Rectal smooth muscle tissue (tissue), 1 donor: ENCODE data around the gene CABP5.

Experiments used
- H3K27ac ChIP-seq: one replicate; pipeline ENCODE4 v1.7.0; 2013; ENCODE audit warnings: low read depth, low read length, inconsistent platforms
- H3K27me3 ChIP-seq: one replicate; pipeline ENCODE4 v1.7.0; 2013; ENCODE audit warnings: low read length; ENCODE audit not compliant: control insufficient read depth, insufficient read depth
- H3K36me3 ChIP-seq: one replicate; pipeline ENCODE4 v1.7.0; 2013; ENCODE audit warnings: low read length; ENCODE audit not compliant: control insufficient read depth, insufficient read depth
- H3K4me1 ChIP-seq: one replicate; pipeline ENCODE4 v1.7.0; 2013; ENCODE audit warnings: low read length; ENCODE audit not compliant: control insufficient read depth, insufficient read depth
- H3K4me3 ChIP-seq: one replicate; pipeline ENCODE4 v1.7.0; 2013; ENCODE audit warnings: low read length
- H3K9ac ChIP-seq: one replicate; pipeline ENCODE4 v1.7.0; 2013; ENCODE audit warnings: low read length

CABP5 gene

DNA sequence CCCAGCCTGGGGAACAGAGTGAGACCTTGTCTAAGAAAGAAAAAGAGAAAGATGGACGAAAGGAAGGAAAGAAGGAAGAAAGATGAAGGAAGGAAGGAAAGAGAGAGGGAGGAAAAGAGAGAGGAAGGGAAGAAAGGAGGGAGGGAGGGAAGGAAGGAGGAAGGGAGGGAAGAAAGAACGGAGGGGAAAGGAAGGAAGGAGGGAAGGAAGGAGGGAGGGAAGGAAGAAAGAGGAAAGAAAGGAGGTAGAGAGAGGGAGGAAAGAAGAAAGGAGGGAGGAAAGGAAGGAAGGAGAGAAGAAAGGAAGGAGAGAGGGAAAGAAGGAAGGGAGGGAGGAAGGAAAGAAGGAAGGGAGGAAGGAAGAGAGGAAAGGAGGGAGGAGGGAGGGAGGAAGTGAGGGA lies 20.9 kb downstream of the CABP5 start:
- no peak overlapping the region for H3K9ac ChIP-seq
- no peaks in the 10 kb centered on the region for H3K4me1 ChIP-seq
- H3K36me3 ChIP-seq = no peaks in the 10 kb centered on the region
- H3K4me3 ChIP-seq = no peak overlapping the region
- H3K27ac ChIP-seq = no peak overlapping the region
- no peaks in the 10 kb centered on the region for H3K27me3 ChIP-seq

DNA sequence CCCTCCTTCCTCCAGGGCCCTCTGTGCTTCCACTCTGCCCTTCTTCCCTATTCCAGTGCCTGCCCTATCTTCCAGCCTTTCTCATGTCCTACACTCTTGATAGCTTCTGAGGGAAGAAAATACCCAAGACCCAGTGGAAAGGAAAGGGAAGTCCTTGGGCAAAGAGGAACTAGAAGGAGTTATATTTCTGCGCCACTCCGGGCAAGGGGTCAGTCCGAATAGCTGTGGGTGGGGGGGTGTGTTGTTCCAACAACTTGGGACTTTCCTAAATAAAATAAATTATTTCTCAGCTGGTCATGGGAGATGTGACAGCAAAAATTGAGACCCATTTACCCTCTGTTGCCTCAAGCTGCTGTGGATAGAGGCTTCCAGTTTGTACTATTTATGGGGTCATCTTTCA lies 23.2 kb downstream of the CABP5 start:
- Histone ChIP-seq H3K9ac (no peak overlapping the region), H3K4me1 (no peaks in the 10 kb centered on the region), H3K36me3 (no peaks in the 10 kb centered on the region), H3K27ac (no peak overlapping the region), H3K4me3 (no peak overlapping the region), H3K27me3 (no peaks in the 10 kb centered on the region)

DNA sequence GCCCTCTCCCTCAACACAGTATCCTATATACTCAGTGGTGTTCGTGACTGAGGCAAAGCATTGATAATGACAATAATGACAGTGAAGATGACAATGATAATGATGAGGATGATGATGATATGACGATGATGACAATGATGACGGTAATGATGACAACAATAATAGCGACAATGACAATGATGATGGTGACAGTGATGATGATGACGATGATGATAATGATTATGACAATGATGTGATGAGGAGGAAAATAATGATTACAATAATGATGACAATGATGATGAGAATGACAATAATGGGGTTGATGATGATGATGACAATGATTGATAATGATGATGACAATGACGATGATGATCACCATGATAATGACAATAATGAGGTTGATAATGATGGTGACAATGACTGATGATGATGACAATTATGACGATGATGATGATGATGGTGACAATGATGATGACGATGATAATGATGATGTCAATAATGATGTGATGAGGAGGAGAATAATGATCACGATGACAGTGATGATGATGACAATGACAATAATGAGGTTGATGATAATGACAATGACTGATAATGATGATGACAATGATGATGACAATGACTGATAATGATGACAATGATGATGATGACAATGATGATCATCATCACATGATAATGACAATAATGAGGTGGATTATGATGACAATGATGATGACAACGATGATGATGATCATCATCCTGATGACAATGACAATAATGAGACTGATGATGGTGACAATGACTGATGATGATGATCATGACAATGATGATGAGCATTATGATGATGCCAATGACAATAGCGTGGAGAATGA lies 32.7 kb downstream of the CABP5 start:
- no peak overlapping the region for H3K4me3 ChIP-seq
- no peaks in the 10 kb centered on the region for H3K27me3 ChIP-seq
- H3K9ac ChIP-seq = no peak overlapping the region
- no peak overlapping the region for H3K27ac ChIP-seq
- no peaks in the 10 kb centered on the region for H3K36me3 ChIP-seq
- no peaks in the 10 kb centered on the region for H3K4me1 ChIP-seq

DNA sequence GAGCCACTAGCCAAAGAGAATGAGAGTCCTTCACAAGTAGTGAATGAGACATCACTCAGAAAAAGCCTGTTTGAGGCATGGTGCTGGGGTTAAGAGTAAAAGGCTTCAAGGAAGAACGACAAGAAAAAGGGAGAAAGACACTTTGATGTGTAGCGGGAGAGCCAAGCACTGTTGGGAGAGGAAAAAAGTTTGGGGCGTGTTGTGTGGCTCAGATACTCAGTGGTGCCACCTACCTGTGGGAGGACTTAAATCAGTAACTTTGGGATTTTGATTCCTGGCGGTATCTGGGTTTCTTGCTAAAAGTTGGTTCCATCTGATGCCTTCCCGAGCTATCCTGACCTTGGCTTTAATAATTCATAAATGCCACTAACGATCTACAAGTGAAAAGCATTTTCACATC lies 37.1 kb downstream of the CABP5 start:
- H3K36me3 ChIP-seq = no peaks in the 10 kb centered on the region
- H3K4me3 ChIP-seq = no peak overlapping the region
- H3K9ac ChIP-seq = no peak overlapping the region
- no peak overlapping the region for H3K27ac ChIP-seq
- H3K27me3 ChIP-seq = no peaks in the 10 kb centered on the region
- no peaks in the 10 kb centered on the region for H3K4me1 ChIP-seq

DNA sequence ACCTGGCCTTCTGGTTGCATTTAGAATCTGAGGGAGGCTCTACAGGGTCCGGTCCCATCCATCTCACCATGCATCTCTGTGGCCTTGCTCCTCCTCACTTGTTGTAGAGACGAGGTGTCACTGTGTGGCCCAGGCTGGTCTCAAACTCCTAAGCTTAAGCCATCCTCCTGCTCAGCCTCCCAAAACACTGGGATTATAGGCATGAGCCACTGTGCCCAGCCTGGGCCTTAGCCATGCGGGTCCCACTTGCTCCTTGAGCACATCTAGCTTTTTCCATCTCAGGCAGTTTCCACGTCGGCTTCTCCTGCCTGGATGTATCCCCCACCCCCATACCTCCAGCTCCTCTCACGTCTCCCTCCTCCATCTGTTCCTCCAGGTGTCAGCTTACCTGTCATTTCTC lies 39.6 kb downstream of the CABP5 start:
- Histone ChIP-seq H3K4me1 (no peaks in the 10 kb centered on the region), H3K27ac (no peak overlapping the region), H3K27me3 (no peaks in the 10 kb centered on the region), H3K4me3 (no peak overlapping the region), H3K9ac (no peak overlapping the region), H3K36me3 (no peaks in the 10 kb centered on the region)

DNA sequence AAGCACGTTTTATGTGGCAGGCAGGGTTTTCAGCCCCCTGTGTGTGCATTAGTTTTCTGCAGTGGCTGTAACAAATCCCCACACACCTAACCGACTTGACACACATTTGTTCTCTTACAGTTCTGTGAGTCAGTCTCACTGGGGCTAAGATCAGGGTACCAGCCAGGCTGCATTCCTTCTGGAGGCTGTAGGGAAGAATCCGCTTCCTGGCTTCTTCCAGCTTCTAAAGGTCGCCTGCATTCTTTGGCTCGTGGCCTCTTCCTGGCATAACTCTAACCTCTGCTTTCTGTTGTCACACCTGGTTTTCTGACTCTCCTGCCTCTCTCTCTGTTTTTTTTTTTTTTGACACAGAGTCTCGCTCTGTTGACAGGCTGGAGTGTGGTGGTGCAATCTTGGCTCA lies 43.0 kb downstream of the CABP5 start:
- Histone ChIP-seq H3K27ac (no peak overlapping the region), H3K9ac (no peak overlapping the region), H3K36me3 (no peaks in the 10 kb centered on the region), H3K27me3 (no peaks in the 10 kb centered on the region), H3K4me1 (no peaks in the 10 kb centered on the region), H3K4me3 (no peak overlapping the region)

DNA sequence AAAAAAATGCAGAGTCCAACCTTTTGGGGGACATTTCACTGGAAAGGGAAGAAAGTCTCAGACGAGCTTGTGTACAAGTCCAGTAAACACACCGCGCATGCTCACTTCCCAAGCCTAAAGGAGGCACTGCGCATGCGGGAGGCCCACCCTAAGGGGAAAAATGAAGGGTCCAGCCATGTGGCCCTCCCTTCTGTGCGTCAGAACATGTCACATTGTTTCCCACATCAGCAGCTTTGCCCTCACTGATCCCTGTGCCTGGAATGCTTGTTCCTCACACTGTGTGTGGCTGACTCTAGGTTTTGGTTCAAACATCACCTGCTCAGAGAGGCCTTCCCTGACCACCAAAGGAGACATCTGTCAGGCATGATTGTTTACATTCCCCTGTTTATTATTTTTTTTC lies 45.1 kb downstream of the CABP5 start:
- Histone ChIP-seq H3K36me3 (no peaks in the 10 kb centered on the region), H3K9ac (no peak overlapping the region), H3K27me3 (no peaks in the 10 kb centered on the region), H3K4me3 (no peak overlapping the region), H3K4me1 (no peaks in the 10 kb centered on the region), H3K27ac (no peak overlapping the region)

DNA sequence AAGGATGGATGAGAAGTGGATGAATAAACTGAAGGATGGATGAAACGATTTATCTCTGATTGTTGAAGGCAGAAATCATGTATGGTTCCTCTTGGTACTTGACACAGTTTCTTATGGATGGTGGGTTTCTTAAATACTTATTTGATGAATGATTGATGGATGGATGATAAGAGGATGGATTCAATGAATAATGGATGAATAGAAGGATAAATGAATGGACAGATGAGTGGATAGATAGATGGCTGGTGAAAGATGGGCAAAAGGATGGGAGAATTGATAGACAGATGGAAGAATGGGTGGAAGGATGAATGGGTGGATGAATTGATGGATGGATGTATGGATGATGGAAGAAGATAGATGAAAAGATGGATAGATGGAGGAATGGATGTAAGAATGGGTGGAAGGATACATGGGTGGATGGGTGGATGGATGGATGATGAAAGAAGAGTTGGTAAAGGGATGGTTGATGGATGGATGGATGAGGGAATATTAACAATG lies 47.6 kb downstream of the CABP5 start:
- H3K4me3 ChIP-seq = no peak overlapping the region
- no peaks in the 10 kb centered on the region for H3K36me3 ChIP-seq
- H3K4me1 ChIP-seq = no peaks in the 10 kb centered on the region
- H3K27me3 ChIP-seq = no peaks in the 10 kb centered on the region
- H3K9ac ChIP-seq = no peak overlapping the region
- H3K27ac ChIP-seq = no peak overlapping the region

DNA sequence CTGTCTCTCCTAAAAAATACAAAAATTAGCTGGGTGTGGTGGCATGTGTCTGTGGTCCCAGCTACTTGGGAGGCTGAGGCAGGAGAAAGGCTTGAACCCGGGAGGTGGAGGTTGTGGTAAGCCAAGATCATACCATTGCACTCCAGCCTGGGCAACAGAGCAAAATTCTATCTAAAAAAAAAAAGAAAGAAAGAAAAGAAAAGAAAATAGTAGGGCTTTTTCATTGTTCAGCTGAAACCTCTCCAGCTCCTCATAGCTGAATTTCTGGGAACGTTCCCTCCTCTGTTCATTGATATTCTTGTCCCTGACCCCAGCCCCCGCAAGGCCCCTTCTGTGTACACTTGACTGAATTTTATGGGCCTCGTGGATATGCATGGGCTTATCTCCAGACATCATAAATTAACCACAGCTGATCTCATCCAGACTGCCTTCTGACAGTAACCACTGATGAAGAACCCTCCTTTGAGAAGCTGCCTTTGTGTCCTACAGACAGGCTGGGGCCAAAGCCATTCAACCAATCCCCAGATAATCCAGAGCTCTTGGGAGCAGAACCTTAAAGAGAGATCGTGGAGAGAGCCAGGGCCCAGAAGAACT lies 49.6 kb downstream of the CABP5 start, which contains the start of gene ELSPBP1:
Gene ELSPBP1, plus strand, starts transcription at position 424 of the 594 bp plus-strand sequence. CDS start 14,036 bp downstream, outside the sequence.
- no peaks in the 10 kb centered on the region for H3K27me3 ChIP-seq
- no peak within 1 kb of the TSS for H3K4me3 ChIP-seq
- H3K36me3 ChIP-seq = no peaks in the 10 kb centered on the region
- H3K9ac ChIP-seq = no peak within 1 kb of the TSS
- no peaks in the 10 kb centered on the region for H3K4me1 ChIP-seq
- no peak within 1 kb of the TSS for H3K27ac ChIP-seq

DNA sequence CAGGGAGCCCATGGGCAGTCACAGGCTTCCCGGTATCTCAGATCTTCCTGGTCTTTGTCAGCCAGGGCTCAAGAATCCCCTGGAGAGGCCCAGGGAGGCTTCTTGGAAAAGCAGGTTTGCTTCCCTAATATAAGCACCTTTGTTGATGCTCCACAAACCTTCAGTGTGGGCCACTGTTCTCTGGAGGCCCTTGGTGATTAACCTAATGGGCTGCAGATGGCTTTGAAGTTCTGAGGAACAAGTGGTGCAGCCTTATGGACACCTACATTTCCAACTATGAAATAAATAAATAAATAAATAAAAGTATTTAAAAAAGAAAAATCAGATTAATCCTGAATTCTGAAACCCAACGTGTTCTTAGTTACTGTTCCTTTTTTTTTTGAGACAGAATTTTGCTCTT lies 51.8 kb downstream of the CABP5 start, which contains the start of gene BSPH1:
Gene BSPH1, minus strand, starts transcription at position 101 of the 400 bp plus-strand sequence. Its CDS starts 89 bp downstream, at position 12.
- Histone ChIP-seq H3K4me3 (no peak within 1 kb of the TSS), H3K4me1 (no peaks in the 10 kb centered on the region), H3K27ac (no peak within 1 kb of the TSS), H3K27me3 (no peaks in the 10 kb centered on the region), H3K9ac (no peak within 1 kb of the TSS), H3K36me3 (no peaks in the 10 kb centered on the region)

DNA sequence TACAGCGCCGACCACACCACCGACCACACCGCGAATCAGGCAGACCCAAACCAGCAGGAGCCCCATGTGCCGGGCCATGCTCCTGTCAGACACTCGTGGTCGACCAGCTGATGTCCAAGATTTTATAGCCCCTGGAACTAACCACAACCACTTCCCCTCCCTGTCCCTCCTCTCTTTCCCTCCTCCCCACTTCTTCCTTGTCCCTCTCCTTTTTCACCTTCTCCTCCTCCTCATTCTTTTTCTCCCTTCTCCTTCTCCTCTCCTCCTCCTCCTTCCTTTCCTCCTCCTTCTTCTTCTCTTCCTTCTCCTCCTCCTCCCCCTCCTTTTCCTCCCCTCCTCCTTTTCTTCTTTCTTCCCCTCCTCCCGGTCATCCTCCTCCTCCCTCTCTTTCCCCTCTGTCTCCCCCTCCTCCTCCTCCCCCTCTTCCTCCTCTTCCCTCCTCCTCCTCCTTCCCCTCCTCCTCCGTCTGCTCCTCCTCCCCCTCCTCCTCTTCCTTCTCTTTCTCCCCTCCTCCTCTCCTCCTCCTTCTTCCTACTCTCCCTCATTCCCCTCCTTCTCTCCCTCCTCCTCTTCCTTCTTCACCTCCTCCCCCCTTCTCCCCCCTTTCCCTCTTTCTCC lies 52.6 kb downstream of the CABP5 start:
- H3K27me3 ChIP-seq = no peaks in the 10 kb centered on the region

More for the DNA sequence above, 52.6 kb downstream of the CABP5 start:
- no peaks in the 10 kb centered on the region for H3K36me3 ChIP-seq
- H3K9ac ChIP-seq = no peak overlapping the region
- H3K4me1 ChIP-seq = no peaks in the 10 kb centered on the region
- no peak overlapping the region for H3K4me3 ChIP-seq
- no peak overlapping the region for H3K27ac ChIP-seq
